Natural killer cell (primary cell): Measurements from ENCODE around the gene F2RL2. TPM values are rescaled to one million over a fixed set of nuclear protein-coding genes. Genes with fewer than 3 reads are reported as not detected.

Source experiments
- ATAC-seq, 3 donors: fragments of 150-1000 bp in 2 of 3; fragments of 200-7000 bp in 1 of 3; cut with Tn5 transposase; 1 replicate in 1 of 3; 2 replicates in 2 of 3; pipeline ENCODE4 v1.10.0; 2021; ENCODE audit warnings: mild to moderate bottlenecking in 2 of 3, moderate library complexity in 2 of 3
- DNase-seq, 2 donors: peaks; one replicate each; pipeline versions ENCODE4 v3.0.0 to v3.0.0-alpha.2; 2013 to 2021; ENCODE audit warnings: mixed read lengths in 1 of 2
- H3K27ac ChIP-seq: one replicate; pipeline ENCODE4 v1.5.1; 2013; ENCODE audit warnings: mild to moderate bottlenecking, low read length
- H3K27me3 ChIP-seq: one replicate; pipeline ENCODE4 v1.6.1; 2013; ENCODE audit warnings: low read length; ENCODE audit not compliant: control insufficient read depth, insufficient read depth
- H3K36me3 ChIP-seq: one replicate; pipeline ENCODE4 v1.6.1; 2013; ENCODE audit warnings: low read length; ENCODE audit not compliant: control insufficient read depth, insufficient read depth
- H3K4me1 ChIP-seq: one replicate; pipeline ENCODE4 v1.6.1; 2013; ENCODE audit warnings: low read length; ENCODE audit not compliant: control insufficient read depth, insufficient read depth
- H3K4me3 ChIP-seq: one replicate; pipeline ENCODE4 v1.5.1; 2013; ENCODE audit warnings: low read length
- H3K9me3 ChIP-seq: one replicate; pipeline ENCODE4 v1.6.1; 2013; ENCODE audit warnings: low read length; ENCODE audit not compliant: control insufficient read depth, insufficient read depth
- H3K27ac Mint-ChIP-seq, 2 donors: one replicate each; pipeline ENCODE4 v1.8.0; 2022; ENCODE audit warnings: mild to moderate bottlenecking in 2 of 2, mixed read lengths in 2 of 2, moderate library complexity in 1 of 2
- H3K27me3 Mint-ChIP-seq, 2 donors: one replicate each; pipeline ENCODE4 v1.8.0; 2022; ENCODE audit warnings: low read depth in 2 of 2, mixed read lengths in 2 of 2
- H3K36me3 Mint-ChIP-seq: one replicate; pipeline ENCODE4 v1.8.0; 2022; ENCODE audit warnings: mixed read lengths
- H3K4me1 Mint-ChIP-seq, 2 donors: one replicate each; pipeline ENCODE4 v1.8.0; 2022; ENCODE audit warnings: mixed read lengths in 2 of 2
- H3K4me3 Mint-ChIP-seq: one replicate; pipeline ENCODE4 v1.8.0; 2022; ENCODE audit warnings: mild to moderate bottlenecking, moderate library complexity, mixed read lengths
- H3K9me3 Mint-ChIP-seq, 2 donors: one replicate each; pipeline ENCODE4 v1.8.0; 2022; ENCODE audit warnings: mixed read lengths in 2 of 2
- CTCF ChIP-seq: fragments of 200-600 bp; IDR thresholded peaks from one replicate; pipeline ENCODE4 v1.8.0; 2022; ENCODE audit warnings: antibody characterized with exemption
- WGBS: methylation state at CpG from one replicate; pipeline ENCODE4 v1.1.7; 2013; ENCODE audit warnings: missing lambda C conversion rate; ENCODE audit not compliant: insufficient coverage; 5-methylcytosine and 5-hydroxymethylcytosine counted together
- intact Hi-C: fragments of 100-400 bp; cut with micrococcal nuclease; formaldehyde crosslinking; loops from one replicate; pipeline ENCODE4 v1.14.2; 2022
- total RNA-seq, 4 donors: library from RNA; stranded (reverse); fragments of 120-200 nt in 1 of 4; gene quantifications; one replicate each; pipeline versions ENCODE4 v1.2.3 to v1.2.4, GENCODE V29; 2013 to 2022

Gene F2RL2
- total RNA-seq, 3 donors from 2014 or later (not counting 1 experiment from before 2014, with no cell fraction given), result not detected

- DNase-seq, result no peak
- H3K27ac Mint-ChIP-seq, result no peak overlapping the region
- H3K4me3 Mint-ChIP-seq, result no peak overlapping the region
- Histone ChIP-seq H3K4me3 (no peak overlapping the region), H3K36me3 (peaks cover 58% of the 10 kb centered on the region), H3K27ac (no peak overlapping the region), H3K27me3 (no peaks in the 10 kb centered on the region), H3K9me3 (no peaks in the 10 kb centered on the region), H3K4me1 (no peaks in the 10 kb centered on the region)
- WGBS, result 71% methylated on average over 5 of the region's 5 CpGs
- peaks cover 24 to 34% of the 10 kb centered on the region in 2 donors for H3K4me1 Mint-ChIP-seq
- peaks cover 13% of the 10 kb centered on the region for H3K36me3 Mint-ChIP-seq
- no peaks in the 10 kb centered on the region for H3K27me3 Mint-ChIP-seq
- TF ChIP-seq CTCF, result no peak
- ATAC-seq, result no peak
- intact Hi-C loops, result no loop called here
- H3K9me3 Mint-ChIP-seq, result no peaks in the 10 kb centered on the region
Observed at GRCh38 chr5:76612942-76613341, 10.3 kb downstream of the F2RL2 start.

GRCh38 chr5:76610196-76610595 is 13.0 kb downstream of the F2RL2 start:
- 90% methylated on average over 1 of the region's 1 CpG for WGBS
- ATAC-seq, result no peak
- TF ChIP-seq CTCF, result no peak
- no peak overlapping the region for H3K4me3 Mint-ChIP-seq
- Histone ChIP-seq H3K27ac (no peak overlapping the region), H3K4me3 (no peak overlapping the region), H3K9me3 (no peaks in the 10 kb centered on the region), H3K36me3 (peaks cover 68% of the 10 kb centered on the region), H3K27me3 (no peaks in the 10 kb centered on the region), H3K4me1 (no peaks in the 10 kb centered on the region)
- no peaks in the 10 kb centered on the region for H3K9me3 Mint-ChIP-seq
- peaks cover 6% of the 10 kb centered on the region for H3K36me3 Mint-ChIP-seq
- H3K4me1 Mint-ChIP-seq, result peaks cover 26 to 42% of the 10 kb centered on the region in 2 donors
- H3K27ac Mint-ChIP-seq, result peak overlapping the region; percentile 57 to 91
- intact Hi-C loops, result no loop called here
- no peaks in the 10 kb centered on the region for H3K27me3 Mint-ChIP-seq
- DNase-seq, result no peak

- intact Hi-C loops, result loop anchor here (10.0 kb wide), 1 partner anchor 106 kb away; the partner anchor contains the start of gene F2R
- H3K27me3 ChIP-seq, result no peaks in the 10 kb centered on the region
- WGBS, result 65% methylated on average over 3 of the region's 4 CpGs
- H3K9me3 ChIP-seq, result no peaks in the 10 kb centered on the region
- no peaks in the 10 kb centered on the region for H3K9me3 Mint-ChIP-seq
- H3K36me3 Mint-ChIP-seq, result peaks cover 15% of the 10 kb centered on the region
- peak overlapping the region; percentile 50 for H3K4me3 Mint-ChIP-seq
- no peaks in the 10 kb centered on the region for H3K4me1 ChIP-seq
- H3K27me3 Mint-ChIP-seq, result no peaks in the 10 kb centered on the region
- H3K27ac ChIP-seq, result peak overlapping the region; percentile 78
- peaks cover 66% of the 10 kb centered on the region for H3K36me3 ChIP-seq
- TF ChIP-seq CTCF, result no peak
- no peak overlapping the region for H3K4me3 ChIP-seq
- peak overlapping the region; percentile 80 to 91 for H3K27ac Mint-ChIP-seq
- DNase-seq (peak in 1 of 2 donors; percentile 35), ATAC-seq (peak; percentile 56 to 74 (median 63))
- H3K4me1 Mint-ChIP-seq, result peaks cover 33 to 53% of the 10 kb centered on the region in 2 donors
Observed at GRCh38 chr5:76608833-76609232, 14.4 kb downstream of the F2RL2 start.

- Mint-ChIP-seq H3K9me3 (no peaks in the 10 kb centered on the region), H3K4me3 (peak overlapping the region; percentile 68), H3K36me3 (peaks cover 27% of the 10 kb centered on the region), H3K27ac (peak overlapping the region; percentile 80 to 91), H3K4me1 (peaks cover 41 to 64% of the 10 kb centered on the region in 2 donors), H3K27me3 (no peaks in the 10 kb centered on the region)
- peaks cover 71% of the 10 kb centered on the region for H3K36me3 ChIP-seq
- peak; percentile 19 to 73 (median 52) for ATAC-seq
- 52% methylated on average over 9 of the region's 9 CpGs for WGBS
- no peaks in the 10 kb centered on the region for H3K27me3 ChIP-seq
- no peak overlapping the region for H3K4me3 ChIP-seq
- H3K9me3 ChIP-seq, result no peaks in the 10 kb centered on the region
- TF ChIP-seq CTCF, result no peak
- no peaks in the 10 kb centered on the region for H3K4me1 ChIP-seq
- no peak for DNase-seq
- intact Hi-C loops, result loop anchor here (10.0 kb wide), 1 partner anchor 107 kb away; the partner anchor contains the start of gene F2R
- H3K27ac ChIP-seq, result peak overlapping the region; percentile 78
Observed at GRCh38 chr5:76607353-76607871, 15.8 kb downstream of the F2RL2 start.
